ENCODE results near the gene ZNF821.
"Not testable (repeated sequence)": the region's sequence is repeated elsewhere in the genome, so short reads cannot be mapped to it uniquely, and the experiment has no call there.

The ZNF821 gene

GRCh38 chr16:71902656-71903365, 18.8 kb upstream of the ZNF821 start:
- no peak for DNase-seq (ENCODE audit: low spot score)

DNA sequence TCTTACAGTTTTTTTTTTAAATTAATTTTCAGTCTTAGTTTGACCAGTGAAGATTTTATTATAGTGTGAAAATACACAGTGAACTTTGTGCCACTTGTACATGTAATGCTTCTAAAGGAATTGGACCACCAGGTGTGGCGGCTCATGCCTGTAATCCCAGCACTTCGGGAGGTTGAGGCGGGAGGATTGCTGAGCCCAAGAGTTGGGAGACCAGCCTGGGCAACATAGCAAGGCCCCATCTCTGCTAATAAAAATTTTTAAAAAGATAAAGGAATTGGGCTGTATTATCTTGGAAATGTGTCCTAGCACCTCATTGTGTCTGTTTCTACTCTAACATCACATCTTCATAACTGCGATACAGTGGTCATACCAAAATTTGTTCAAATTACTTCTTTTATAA, 15.2 kb upstream of the ZNF821 start:
- DNase-seq (ENCODE audit: low spot score): no peak

DNA sequence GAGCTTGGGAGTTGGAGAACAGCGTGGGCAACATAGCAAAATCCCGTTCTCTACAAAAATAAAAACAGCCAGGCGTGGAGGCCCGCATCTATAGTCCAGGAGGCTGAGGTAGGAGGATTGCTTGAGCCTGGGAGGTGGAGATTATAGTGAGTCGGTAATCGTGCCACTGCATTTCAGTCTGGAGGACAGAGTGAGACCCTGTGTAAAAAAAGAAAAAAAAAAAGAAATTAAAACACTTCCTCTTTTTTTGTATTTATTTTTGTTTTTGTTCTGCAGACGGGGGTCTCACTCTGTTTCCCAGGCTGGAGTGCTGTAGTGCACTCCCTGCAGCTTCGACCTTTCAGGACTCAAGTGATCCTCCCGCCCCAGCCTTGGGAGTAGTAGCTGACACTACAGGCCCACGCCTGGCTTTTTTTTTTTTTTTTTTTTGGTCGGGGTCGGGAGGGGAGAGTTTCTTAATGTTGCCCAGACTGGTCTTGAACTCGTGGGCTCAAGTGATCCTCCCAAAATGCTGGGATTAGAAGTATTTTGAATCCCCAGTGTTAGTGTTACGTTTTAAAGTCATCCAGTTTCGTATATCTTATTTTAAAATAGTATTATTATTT, 12.9 kb upstream of the ZNF821 start:
- DNase-seq (ENCODE audit: low spot score): no peak

DNA sequence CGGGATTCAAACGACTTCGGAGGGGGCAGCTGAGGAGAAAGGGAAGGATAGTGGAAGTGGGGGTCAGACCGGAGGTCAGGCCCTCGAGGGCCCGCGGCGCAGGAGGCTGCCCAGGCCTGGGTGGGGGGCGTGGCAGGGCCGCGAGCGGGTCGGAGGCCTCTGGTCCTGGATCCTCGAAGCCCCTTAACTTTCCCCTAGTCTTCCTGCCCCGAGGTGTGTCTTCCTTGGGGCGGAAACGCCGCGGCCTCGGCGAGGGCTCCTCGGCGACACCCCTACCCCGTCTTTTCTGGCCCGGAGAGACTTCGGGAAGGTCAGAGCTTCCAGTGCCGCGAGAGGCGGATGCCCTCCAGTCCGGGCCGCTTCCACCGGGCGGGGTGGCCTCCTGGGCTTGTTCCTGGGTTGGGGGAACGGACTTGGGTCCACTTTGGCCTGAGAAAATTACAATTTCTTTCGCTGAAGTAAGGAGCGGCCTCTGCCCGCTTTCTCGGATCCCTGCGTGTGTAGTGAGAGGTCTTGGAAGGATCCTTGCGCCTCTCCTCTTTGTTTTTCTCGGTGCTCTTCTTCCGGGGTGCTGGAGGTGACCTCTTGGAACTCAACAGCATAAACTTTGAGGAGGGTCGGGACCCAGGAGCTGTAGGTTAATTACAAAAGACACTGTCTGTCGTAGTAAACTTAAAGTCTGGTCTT, 11.8 kb upstream of the ZNF821 start:
- no peak for DNase-seq (ENCODE audit: low spot score)

DNA sequence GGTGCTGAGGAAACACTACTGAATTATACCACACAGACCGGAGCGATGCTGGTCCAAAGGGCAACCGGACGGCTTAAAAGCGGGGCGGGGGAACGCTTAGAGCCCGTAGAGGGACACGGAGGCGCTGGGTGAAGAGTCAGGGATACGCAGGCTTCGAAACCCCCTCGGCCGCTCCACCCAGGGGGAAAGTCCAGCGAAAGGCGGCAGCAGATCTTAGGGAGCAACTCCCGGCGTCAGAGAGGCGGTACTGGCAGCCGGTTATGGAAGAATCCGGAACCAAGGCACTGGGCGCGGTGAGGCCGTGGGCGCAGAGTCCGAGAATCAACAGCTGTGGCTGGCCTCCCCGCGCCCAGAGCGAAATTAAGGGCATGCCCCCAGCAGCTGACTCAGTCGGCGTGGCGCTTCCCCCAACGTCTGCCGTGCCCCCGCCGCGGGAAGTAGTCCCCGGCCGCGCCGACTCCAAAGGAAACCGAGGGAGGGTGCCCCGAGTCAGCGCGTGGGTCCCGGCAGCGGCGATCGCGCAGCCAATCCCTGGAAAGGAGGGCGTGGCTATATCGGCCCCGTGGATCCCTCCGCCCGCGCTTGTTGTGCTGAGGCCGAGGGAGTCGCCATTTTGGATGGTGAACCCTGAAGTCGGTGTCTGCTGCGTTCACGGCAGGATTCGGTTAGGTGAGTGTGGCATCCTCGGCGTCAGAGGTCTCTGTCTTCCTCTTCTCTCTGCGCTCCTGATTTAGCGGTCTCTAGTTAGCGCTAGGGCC, 11.1 kb upstream of the ZNF821 start, which contains the start of gene IST1:
TSS of gene IST1 (plus strand) at position 611 of the 758 bp plus-strand sequence. CDS start 20,110 bp downstream, outside the sequence.
- peak; percentile 98 for DNase-seq (ENCODE audit: low spot score)

- peak; percentile 71 for DNase-seq (ENCODE audit: low spot score)
Observed at GRCh38 chr16:71894229-71894920, 10.4 kb upstream of the ZNF821 start.

- no peak for DNase-seq (ENCODE audit: low spot score)
Observed at GRCh38 chr16:71893888-71894228, 9.9 kb upstream of the ZNF821 start.

DNA sequence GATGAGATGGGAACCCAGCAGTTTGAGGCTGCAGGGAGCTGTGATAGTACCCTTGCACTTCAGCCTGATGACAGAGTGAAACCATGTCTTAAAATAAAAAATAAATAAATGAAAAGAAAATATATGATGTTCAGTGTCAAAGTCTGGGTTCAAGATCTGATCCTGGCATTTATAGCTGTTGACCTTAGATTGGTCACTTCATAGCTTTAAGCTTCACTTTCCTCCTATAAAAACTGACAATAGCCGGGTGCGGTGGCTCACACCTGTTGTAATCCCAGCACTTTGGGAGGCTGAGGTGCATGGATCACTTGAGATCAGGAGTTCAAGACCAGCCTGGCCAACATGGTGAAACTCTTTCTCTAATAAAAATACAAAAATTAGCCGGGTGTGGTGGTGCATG, 5.2 kb upstream of the ZNF821 start:
- DNase-seq (ENCODE audit: low spot score): no peak

DNA sequence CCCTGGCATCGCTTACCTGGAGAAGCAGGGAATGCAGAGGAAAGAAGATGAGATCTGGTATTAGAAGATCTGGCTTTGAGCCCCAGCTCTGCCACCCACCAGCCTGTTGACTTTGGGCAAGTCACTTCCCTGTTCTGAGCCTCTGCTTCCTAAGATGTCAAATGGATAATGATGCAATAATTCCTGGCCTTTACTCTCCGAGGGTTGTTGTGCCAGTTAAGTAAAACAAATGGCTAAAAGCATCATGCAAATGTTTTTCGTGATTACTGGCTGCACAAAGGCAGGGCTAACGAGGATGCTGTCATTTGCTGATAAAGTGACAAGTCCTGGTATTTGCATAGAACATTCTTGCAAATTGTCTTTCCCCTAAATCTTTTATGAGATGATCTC, 1.3 kb upstream of the ZNF821 start:
- no peak for DNase-seq (ENCODE audit: low spot score)

- no peak for DNase-seq (ENCODE audit: low spot score)
Observed at GRCh38 chr16:71883168-71883848, 674 bp downstream of the ZNF821 start.

GRCh38 chr16:71882505-71883167, 1.3 kb downstream of the ZNF821 start:
- DNase-seq (ENCODE audit: low spot score): peak; percentile 67

DNA sequence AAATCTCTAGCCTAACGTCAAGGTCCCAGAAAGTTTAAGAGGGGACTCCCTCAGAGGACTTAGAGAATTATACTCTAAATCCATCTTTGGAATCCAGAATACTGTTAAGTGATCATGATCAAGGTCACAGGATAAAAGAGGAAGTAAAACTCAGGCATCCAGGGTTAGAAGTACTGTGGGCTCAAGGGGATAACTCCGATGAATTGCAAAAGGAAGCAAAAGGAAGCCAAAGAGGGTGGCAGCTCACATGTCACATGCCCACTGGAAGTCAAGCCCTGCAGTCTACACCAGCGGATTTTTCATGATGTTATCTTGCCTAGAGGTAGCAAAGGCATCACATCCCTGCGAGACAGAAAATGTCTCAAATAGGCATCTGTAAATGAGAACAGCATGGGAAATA, 3.8 kb downstream of the ZNF821 start:
- no peak for DNase-seq (ENCODE audit: low spot score)

DNA sequence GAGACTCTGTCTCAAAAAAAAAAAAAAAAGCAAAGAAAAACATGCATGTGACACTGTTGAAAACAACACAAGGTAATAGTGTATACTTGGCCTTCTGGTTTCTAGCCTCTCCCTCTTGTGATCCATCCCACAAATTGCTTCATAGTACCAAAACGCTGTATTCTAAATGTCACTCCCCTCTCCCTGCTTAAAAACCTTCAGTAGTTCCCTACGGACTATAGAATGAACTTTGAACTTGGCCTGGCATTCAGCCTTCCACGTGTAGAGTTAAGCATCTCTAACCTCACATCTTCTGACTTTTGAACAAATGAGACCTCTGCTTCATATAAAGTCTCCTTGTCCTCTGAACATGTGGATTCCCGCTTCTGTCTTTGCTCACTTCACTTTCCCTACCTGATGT, 5.1 kb downstream of the ZNF821 start:
- no peak for DNase-seq (ENCODE audit: low spot score)

DNA sequence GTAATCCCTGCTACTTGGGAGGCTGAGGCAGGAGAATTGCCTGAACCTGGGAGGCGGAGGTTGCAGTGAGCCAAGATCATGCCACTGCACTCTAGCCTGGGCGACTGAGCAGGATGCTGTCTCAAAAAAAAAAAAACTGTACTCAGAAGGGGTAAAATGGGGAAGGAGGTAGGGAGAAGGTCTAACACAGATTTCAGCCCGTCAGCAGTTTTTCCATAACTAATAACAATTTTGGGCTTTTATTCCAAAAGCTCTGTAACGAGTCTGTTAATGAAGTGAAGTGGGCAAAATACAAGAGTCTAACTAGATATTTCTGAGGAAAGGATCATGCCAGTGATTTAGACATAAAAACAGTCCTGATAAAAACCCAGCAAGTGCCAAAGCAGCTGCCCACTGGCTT, 10.8 kb downstream of the ZNF821 start:
- DNase-seq (ENCODE audit: low spot score): no peak

GRCh38 chr16:71870818-71871217, 13.2 kb downstream of the ZNF821 start:
- DNase-seq (ENCODE audit: low spot score): no peak

- DNase-seq (ENCODE audit: low spot score): no peak
Observed at GRCh38 chr16:71869089-71869488, 14.9 kb downstream of the ZNF821 start.

DNA sequence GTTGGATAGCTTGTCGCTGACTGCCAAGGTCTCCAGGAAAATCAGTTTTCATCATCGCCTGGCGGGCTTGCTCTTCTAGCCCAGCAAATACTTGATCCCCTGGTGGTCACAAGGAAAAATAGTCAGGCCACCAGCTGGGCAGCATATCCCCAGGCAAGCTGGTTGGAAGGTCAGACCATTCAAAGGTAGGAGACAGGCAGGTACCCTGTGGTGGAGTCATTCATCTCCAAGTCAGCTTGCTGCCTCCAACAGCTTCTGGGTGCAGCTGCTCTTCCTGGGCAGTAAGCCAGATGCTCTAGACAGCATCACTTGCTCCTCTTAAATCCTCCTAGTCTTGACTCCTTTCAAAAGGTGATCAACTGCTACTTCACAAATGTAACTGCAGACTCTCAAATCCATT, 16.0 kb downstream of the ZNF821 start:
- no peak for DNase-seq (ENCODE audit: low spot score)

DNA sequence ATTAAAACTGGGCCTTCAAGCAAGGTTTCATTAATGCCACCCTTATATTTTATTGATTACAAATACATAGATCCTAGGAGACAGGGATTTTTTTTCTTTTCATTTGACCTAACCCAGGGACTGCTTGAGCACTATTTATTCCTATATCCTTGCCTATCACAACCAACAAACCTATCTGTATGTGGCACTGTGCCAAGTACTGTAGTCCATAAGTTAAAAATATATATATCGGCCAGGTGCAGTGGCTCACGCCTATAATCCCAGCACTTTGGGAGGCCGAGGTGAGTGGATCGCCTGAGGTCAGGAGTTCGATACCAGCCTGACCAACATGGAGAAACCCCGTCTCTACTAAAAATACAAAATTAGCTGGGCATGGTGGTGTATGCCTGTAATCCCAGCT, 16.8 kb downstream of the ZNF821 start:
- not testable (repeated sequence) for DNase-seq (ENCODE audit: low spot score)

DNA sequence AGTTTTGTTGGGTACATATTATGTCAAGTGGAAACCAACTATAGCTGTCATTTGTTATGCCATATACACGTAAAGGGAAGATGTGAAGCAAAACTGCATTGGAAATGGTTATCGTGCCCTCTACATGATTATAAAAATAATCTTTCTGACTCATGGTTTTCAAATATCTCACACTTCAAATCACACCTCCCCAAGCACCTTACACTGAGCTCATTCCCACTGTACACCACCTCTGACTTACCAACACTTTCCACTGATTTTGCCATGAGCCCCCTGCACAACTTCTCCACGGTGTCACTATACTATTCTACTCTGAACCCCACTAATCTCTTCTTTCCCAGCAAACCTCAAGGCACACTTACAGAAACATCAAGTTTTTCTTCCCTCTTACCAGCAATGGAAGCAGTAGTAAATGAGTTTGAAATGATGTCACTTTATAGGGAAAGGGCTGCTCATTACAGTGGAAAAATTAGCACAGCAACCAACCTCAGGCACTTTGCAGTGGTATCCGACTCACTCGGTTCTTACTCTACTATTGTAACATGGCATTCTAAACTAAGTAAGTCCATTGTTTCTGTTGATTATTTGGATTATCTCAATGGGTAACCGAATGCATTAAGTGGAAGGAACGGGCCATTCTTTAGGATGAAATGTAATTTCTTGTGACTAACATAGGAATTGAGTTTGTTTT, 18.7 kb downstream of the ZNF821 start:
- no peak for DNase-seq (ENCODE audit: low spot score)

DNA sequence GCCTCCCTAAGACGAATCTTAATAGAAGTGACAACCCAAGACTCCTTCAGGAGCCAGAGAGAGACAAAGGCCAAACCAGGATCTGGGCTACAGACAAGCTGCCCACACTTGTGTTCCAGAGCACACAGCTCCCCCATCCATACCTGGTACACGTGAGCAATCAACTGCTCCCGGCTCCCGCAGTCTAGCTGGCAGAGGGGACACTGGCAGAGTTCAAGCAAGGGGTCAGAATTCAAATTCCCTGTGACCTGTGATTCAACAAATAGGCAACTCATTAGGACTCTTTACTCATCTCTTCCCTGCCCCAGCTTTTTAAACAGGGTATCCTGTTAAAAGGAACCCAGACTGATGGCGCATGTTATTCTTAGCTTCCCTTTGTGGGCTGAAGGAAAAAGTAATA, 20.0 kb downstream of the ZNF821 start:
- DNase-seq (ENCODE audit: low spot score): no peak
